Heart left ventricle (tissue), 13 donors: ENCODE measurements around the gene CCDC85C.

ENCODE experiments used
- CTCF ChIP-seq, 12 donors: fragments of 200-600 bp; sonication (generic) in 4 of 12; IDR thresholded peaks; one replicate each; pipeline versions ENCODE4 v1.5.0 to v1.8.0; 2018 to 2022; ENCODE audit warnings: antibody characterized with exemption in 12 of 12, mild to moderate bottlenecking in 5 of 12
- POLR2A ChIP-seq, 2 donors: fragments of 450-650 bp; IDR thresholded peaks; one replicate each; pipeline ENCODE4 v1.6.1; 2017; ENCODE audit warnings: antibody characterized with exemption in 2 of 2, mild to moderate bottlenecking in 2 of 2, moderate library complexity in 2 of 2
- donor health status: ischemic (EF 13 %, LVEDD 7.1; RV severe dilation, severe dysfunction).
- donor health status: DM: no; HTN: yes; CAD: no.
- donor health status: DM: no; HTN: no; CAD: no.
- donor health status: ischemic (EF 25% LVEDD 6.9; RV normal size, moderate dysfunction).
- donor health status: ischemic (EF 25% LVEDD 5.7; RV mildly dilated, moderate dysfunction).
- donor health status: ischemic (EF 35%, LVEDD 5.7; RV mildly dilated, moderate dysfunction).
- donor health status: nonischemic (EF 11% LVEDD 7.7; RV severe dilation, severe dysfunction).
- donor health status: DM: yes; HTN: yes; CAD: no.
- donor health status: PGD.
- donor health status: ischemic (EF 29% LVEDD 5.4; RV normal size, mild dysfunction).
- donor health status: nonischemic (EF 23%, LVEDD 6.1; RV moderate dilation, normal function).

GRCh38 chr14:99647411-99647810 lies 43.4 kb upstream of the CCDC85C start:
- TF ChIP-seq CTCF (IDR thresholded peaks at IDR 0.05) (no peak), POLR2A (IDR thresholded peaks at IDR 0.05) (no peak)
